Astrocyte (in vitro differentiated cells and primary cell): ENCODE measurements around the gene CALD1. TPM values are rescaled to one million over a fixed set of nuclear protein-coding genes. Genes with fewer than 3 reads are reported as not detected.

ENCODE experiments used
- DNase-seq: peaks from one replicate; pipeline ENCODE4 v3.0.0-alpha.2; 2010; ENCODE audit warnings: low read depth
- FAIRE-seq: peaks from 2 replicates; lab custom pipeline; 2011; peaks lifted over from hg19 to GRCh38; lab: Jason Lieb, UNC
- H2AFZ ChIP-seq: 2 replicates; pipeline ENCODE4 v1.6.0; 2012; ENCODE audit warnings: low read depth, low read length, inconsistent platforms
- H3K27ac ChIP-seq: 2 replicates; pipeline ENCODE4 v1.5.1; 2011; ENCODE audit warnings: low read depth, low read length, inconsistent platforms
- H3K27me3 ChIP-seq: 2 replicates; pipeline ENCODE4 v1.6.0; 2011; ENCODE audit warnings: low read length, inconsistent platforms; ENCODE audit not compliant: insufficient read depth
- H3K36me3 ChIP-seq: 2 replicates; pipeline ENCODE4 v1.5.1; 2011; ENCODE audit warnings: low read length, inconsistent platforms; ENCODE audit not compliant: insufficient read depth
- H3K4me1 ChIP-seq: 2 replicates; pipeline ENCODE4 v1.5.1; 2011; ENCODE audit warnings: low read length, inconsistent platforms; ENCODE audit not compliant: insufficient read depth
- H3K4me2 ChIP-seq: 2 replicates; pipeline ENCODE4 v1.6.0; 2012; ENCODE audit warnings: low read length, inconsistent platforms
- H3K4me3 ChIP-seq: 2 replicates; pipeline ENCODE4 v1.5.1; 2011; ENCODE audit warnings: low read depth, mild to moderate bottlenecking, low read length, inconsistent platforms; ENCODE audit not compliant: insufficient read depth
- H3K79me2 ChIP-seq: 2 replicates; pipeline ENCODE4 v1.6.0; 2012; ENCODE audit warnings: mild to moderate bottlenecking, low read length, inconsistent platforms; ENCODE audit not compliant: insufficient read depth
- H3K9ac ChIP-seq: 2 replicates; pipeline ENCODE4 v1.6.0; 2012; ENCODE audit warnings: mild to moderate bottlenecking, low read length, inconsistent platforms
- H3K9me3 ChIP-seq: 2 replicates; pipeline ENCODE4 v1.5.1; 2012; ENCODE audit warnings: low read depth, mild to moderate bottlenecking, low read length, inconsistent platforms; ENCODE audit not compliant: insufficient read depth
- H4K20me1 ChIP-seq: 2 replicates; pipeline ENCODE4 v1.6.0; 2012; ENCODE audit warnings: low read length, inconsistent platforms; ENCODE audit not compliant: insufficient read depth
- H3K27ac Mint-ChIP-seq: one replicate; pipeline ENCODE4 v1.8.0; 2021; ENCODE audit warnings: mild to moderate bottlenecking, mixed read lengths; ENCODE audit not compliant: unreplicated experiment
- H3K27me3 Mint-ChIP-seq: one replicate; pipeline ENCODE4 v1.8.0; 2021; ENCODE audit warnings: low read depth, mixed read lengths; ENCODE audit not compliant: unreplicated experiment
- H3K36me3 Mint-ChIP-seq: one replicate; pipeline ENCODE4 v1.8.0; 2021; ENCODE audit warnings: low read depth, mixed read lengths; ENCODE audit not compliant: unreplicated experiment
- H3K4me1 Mint-ChIP-seq: one replicate; pipeline ENCODE4 v1.8.0; 2021; ENCODE audit warnings: low read depth, mixed read lengths; ENCODE audit not compliant: unreplicated experiment
- H3K4me3 Mint-ChIP-seq: one replicate; pipeline ENCODE4 v1.8.0; 2021; ENCODE audit warnings: mild to moderate bottlenecking, moderate library complexity, mixed read lengths; ENCODE audit not compliant: unreplicated experiment
- H3K9me3 Mint-ChIP-seq: one replicate; pipeline ENCODE4 v1.8.0; 2021; ENCODE audit warnings: mild to moderate bottlenecking, mixed read lengths; ENCODE audit not compliant: unreplicated experiment
- EZH2 ChIP-seq: IDR thresholded peaks from 2 replicates; pipeline ENCODE4 v1.6.1; 2012; ENCODE audit warnings: mild to moderate bottlenecking, low read length, inconsistent platforms; ENCODE audit not compliant: insufficient read depth
- total RNA-seq: library from RNA; stranded (reverse); gene quantifications from 2 replicates; pipeline ENCODE4 v1.2.1, GENCODE V29; 2021
- TF ChIP-seq, protein P1 (sequence below): IDR thresholded peaks from 2 replicates; pipeline ENCODE4 v1.5.1; 2011; ENCODE audit warnings: low read depth, mild to moderate bottlenecking, inconsistent platforms, low read length, moderate library complexity; ENCODE audit not compliant: insufficient read depth

CALD1 gene
- total RNA-seq, 1 donor from 2014 or later: 1,872 TPM

DNA sequence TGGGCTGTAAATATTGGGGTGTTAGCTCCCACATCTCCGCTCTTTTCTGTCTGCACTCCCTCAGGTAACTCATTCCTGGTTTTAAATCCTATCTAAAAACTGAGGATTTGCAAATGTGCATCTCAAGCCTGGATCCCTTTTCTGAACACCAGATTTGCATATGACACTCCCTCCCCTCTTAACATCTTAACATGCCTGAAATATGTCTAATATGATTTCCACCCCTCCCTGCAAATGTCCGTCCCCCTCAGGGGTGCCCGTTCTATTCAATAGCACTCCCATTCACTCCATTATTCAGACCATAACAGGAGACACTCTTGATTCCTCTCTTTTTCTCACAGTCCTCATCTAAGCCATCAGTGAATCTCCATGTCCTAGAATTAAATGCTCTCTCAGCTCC, 8.3 kb upstream of the CALD1 start:
- H3K4me1 Mint-ChIP-seq: peaks cover 36% of the 10 kb centered on the region
- no peaks in the 10 kb centered on the region for H3K79me2 ChIP-seq
- H3K27ac Mint-ChIP-seq: peak overlapping the region; percentile 44
- H3K36me3 ChIP-seq: no peaks in the 10 kb centered on the region
- H2AFZ ChIP-seq: no peak overlapping the region
- DNase-seq (no peak), FAIRE-seq (no peak)
- H3K9ac ChIP-seq: no peak overlapping the region
- H3K4me3 Mint-ChIP-seq: peak overlapping the region; percentile 0
- H3K4me1 ChIP-seq: peaks cover 11% of the 10 kb centered on the region
- no peaks in the 10 kb centered on the region for H3K9me3 ChIP-seq
- H3K4me3 ChIP-seq: no peak overlapping the region
- TF ChIP-seq, protein P1, sequence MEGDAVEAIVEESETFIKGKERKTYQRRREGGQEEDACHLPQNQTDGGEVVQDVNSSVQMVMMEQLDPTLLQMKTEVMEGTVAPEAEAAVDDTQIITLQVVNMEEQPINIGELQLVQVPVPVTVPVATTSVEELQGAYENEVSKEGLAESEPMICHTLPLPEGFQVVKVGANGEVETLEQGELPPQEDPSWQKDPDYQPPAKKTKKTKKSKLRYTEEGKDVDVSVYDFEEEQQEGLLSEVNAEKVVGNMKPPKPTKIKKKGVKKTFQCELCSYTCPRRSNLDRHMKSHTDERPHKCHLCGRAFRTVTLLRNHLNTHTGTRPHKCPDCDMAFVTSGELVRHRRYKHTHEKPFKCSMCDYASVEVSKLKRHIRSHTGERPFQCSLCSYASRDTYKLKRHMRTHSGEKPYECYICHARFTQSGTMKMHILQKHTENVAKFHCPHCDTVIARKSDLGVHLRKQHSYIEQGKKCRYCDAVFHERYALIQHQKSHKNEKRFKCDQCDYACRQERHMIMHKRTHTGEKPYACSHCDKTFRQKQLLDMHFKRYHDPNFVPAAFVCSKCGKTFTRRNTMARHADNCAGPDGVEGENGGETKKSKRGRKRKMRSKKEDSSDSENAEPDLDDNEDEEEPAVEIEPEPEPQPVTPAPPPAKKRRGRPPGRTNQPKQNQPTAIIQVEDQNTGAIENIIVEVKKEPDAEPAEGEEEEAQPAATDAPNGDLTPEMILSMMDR: no peak
- no peak for TF ChIP-seq EZH2
- no peaks in the 10 kb centered on the region for H4K20me1 ChIP-seq
- no peaks in the 10 kb centered on the region for H3K27me3 ChIP-seq
- peaks cover 7% of the 10 kb centered on the region for H3K36me3 Mint-ChIP-seq
- no peak overlapping the region for H3K27ac ChIP-seq
- H3K27me3 Mint-ChIP-seq: no peaks in the 10 kb centered on the region
- H3K4me2 ChIP-seq: no peak overlapping the region
- H3K9me3 Mint-ChIP-seq: no peaks in the 10 kb centered on the region

DNA sequence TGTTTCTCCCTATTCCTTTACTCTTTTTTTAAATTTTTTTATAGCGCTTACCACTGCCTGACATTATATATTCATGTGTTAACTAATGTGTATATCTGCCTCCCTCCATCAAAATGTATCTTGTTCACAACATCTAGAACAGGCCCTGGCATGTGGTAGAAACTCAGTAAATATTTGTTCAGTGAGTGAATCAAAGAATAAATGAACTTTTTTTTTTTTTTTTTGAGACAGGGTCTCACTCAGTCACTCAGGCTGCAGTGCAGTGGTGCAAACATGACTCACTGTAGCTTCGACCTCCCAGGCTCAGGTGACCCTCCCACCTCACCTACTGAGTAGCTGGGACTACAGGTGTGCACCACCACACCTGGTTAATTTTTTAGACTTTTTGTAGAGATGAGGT, 7.5 kb upstream of the CALD1 start:
- no peak overlapping the region for H3K27ac Mint-ChIP-seq
- FAIRE-seq (no peak), DNase-seq (no peak)
- no peak overlapping the region for H3K4me3 Mint-ChIP-seq
- H3K36me3 ChIP-seq: no peaks in the 10 kb centered on the region
- no peak overlapping the region for H2AFZ ChIP-seq
- H3K9ac ChIP-seq: no peak overlapping the region
- no peaks in the 10 kb centered on the region for H3K79me2 ChIP-seq
- H3K27me3 ChIP-seq: no peaks in the 10 kb centered on the region
- H3K4me1 ChIP-seq: peaks cover 7% of the 10 kb centered on the region
- H3K4me1 Mint-ChIP-seq: peaks cover 32% of the 10 kb centered on the region
- H3K27me3 Mint-ChIP-seq: no peaks in the 10 kb centered on the region
- H3K4me3 ChIP-seq: no peak overlapping the region
- no peaks in the 10 kb centered on the region for H3K9me3 Mint-ChIP-seq
- no peak overlapping the region for H3K27ac ChIP-seq
- H3K36me3 Mint-ChIP-seq: peaks cover 4% of the 10 kb centered on the region
- H3K4me2 ChIP-seq: no peak overlapping the region
- TF ChIP-seq, protein P1: no peak
- no peak for TF ChIP-seq EZH2
- H4K20me1 ChIP-seq: no peaks in the 10 kb centered on the region
- H3K9me3 ChIP-seq: no peaks in the 10 kb centered on the region

DNA sequence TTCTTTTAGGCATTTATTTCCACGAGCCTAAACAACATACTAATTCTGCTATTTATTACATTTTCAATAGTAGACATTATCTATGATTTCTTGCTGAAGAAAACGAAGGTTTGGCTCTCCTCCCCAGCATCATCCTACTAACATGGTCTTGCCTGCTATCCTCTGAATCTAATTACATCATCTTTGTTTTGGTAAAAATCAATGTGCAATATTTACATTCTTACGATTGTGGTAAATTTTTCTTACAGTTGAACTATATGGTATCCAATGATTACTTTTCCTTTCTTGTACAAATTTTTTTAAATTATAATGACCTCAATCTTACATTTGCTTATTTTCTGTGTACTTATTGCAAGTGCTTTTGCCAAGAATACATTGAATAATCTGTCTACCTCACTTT, 7.0 kb upstream of the CALD1 start:
- no peak for TF ChIP-seq EZH2
- TF ChIP-seq, protein P1: no peak
- Mint-ChIP-seq H3K27me3 (no peaks in the 10 kb centered on the region), H3K27ac (no peak overlapping the region), H3K36me3 (peaks cover 4% of the 10 kb centered on the region), H3K9me3 (no peaks in the 10 kb centered on the region), H3K4me3 (no peak overlapping the region), H3K4me1 (peaks cover 30% of the 10 kb centered on the region)
- Histone ChIP-seq H3K79me2 (no peaks in the 10 kb centered on the region), H3K27me3 (no peaks in the 10 kb centered on the region), H3K4me1 (peaks cover 3% of the 10 kb centered on the region), H2AFZ (no peak overlapping the region), H3K4me2 (no peak overlapping the region), H3K4me3 (no peak overlapping the region), H3K36me3 (no peaks in the 10 kb centered on the region), H3K27ac (no peak overlapping the region), H3K9me3 (no peaks in the 10 kb centered on the region), H4K20me1 (no peaks in the 10 kb centered on the region), H3K9ac (no peak overlapping the region)
- FAIRE-seq (no peak), DNase-seq (no peak)
